ENCODE measurements around the gene DDR2. TPM values are rescaled to one million over a fixed set of nuclear protein-coding genes. Genes with fewer than 3 reads are reported as not detected.
"Not testable (repeated sequence)": the region's sequence is repeated elsewhere in the genome, so short reads cannot be mapped to it uniquely, and the experiment has no call there.

Gene DDR2
- total RNA-seq: under 1 TPM; 0.21 to 0.23 TPM

GRCh38 chr1:162632217-162632666 lies at the start of gene DDR2:
TSS of gene DDR2 (plus strand) at chr1:162632464. CDS start at chr1:162719064, 86,600 bp downstream.
- Mint-ChIP-seq H3K4me1 (no peaks in the 10 kb centered on the region), H3K27me3 (peaks cover 2% of the 10 kb centered on the region), H3K36me3 (ENCODE audit: low read depth) (no peaks in the 10 kb centered on the region), H3K4me3 (no peak within 1 kb of the TSS), H3K27ac (no peak within 1 kb of the TSS), H3K9me3 (ENCODE audit: low read depth) (no peaks in the 10 kb centered on the region)
- CTCF ChIA-PET: no interaction called here
- DNase-seq (no peak), ATAC-seq (no peak)
- POLR2A ChIA-PET: no interaction called here
- intact Hi-C loops (cut with DNase I, micrococcal nuclease): no loop called here

GRCh38 chr1:162582901-162583300 lies 49.4 kb upstream of the DDR2 start:
- CTCF ChIA-PET: interaction anchor here (0.7 kb wide), 1 partner anchor 12 kb away, joined by 5 read pairs; no protein-coding TSS in a partner anchor
- ATAC-seq; H3K9me3 Mint-ChIP-seq (ENCODE audit: low read depth); H3K27ac Mint-ChIP-seq; H3K4me3 Mint-ChIP-seq; POLR2A ChIA-PET; H3K27me3 Mint-ChIP-seq; H3K4me1 Mint-ChIP-seq; intact Hi-C loops (cut with DNase I, micrococcal nuclease); DNase-seq: not testable (repeated sequence)
- peaks cover 27% of the 10 kb centered on the region for H3K36me3 Mint-ChIP-seq (ENCODE audit: low read depth)

GRCh38 chr1:162585101-162585500 lies 47.2 kb upstream of the DDR2 start:
- CTCF ChIA-PET; POLR2A ChIA-PET; H3K9me3 Mint-ChIP-seq (ENCODE audit: low read depth); H3K27ac Mint-ChIP-seq; H3K4me1 Mint-ChIP-seq; H3K27me3 Mint-ChIP-seq; DNase-seq; H3K4me3 Mint-ChIP-seq; intact Hi-C loops (cut with DNase I, micrococcal nuclease); ATAC-seq: not testable (repeated sequence)
- H3K36me3 Mint-ChIP-seq (ENCODE audit: low read depth): peaks cover 32% of the 10 kb centered on the region

GRCh38 chr1:162587347-162587746 lies 44.9 kb upstream of the DDR2 start:
- DNase-seq (no peak), ATAC-seq (no peak)
- ChIA-PET POLR2A (no interaction called here), CTCF (no interaction called here)
- peaks cover 29% of the 10 kb centered on the region for H3K36me3 Mint-ChIP-seq (ENCODE audit: low read depth)
- H3K27ac Mint-ChIP-seq: no peak overlapping the region
- no peak overlapping the region for H3K4me3 Mint-ChIP-seq
- H3K4me1 Mint-ChIP-seq: no peaks in the 10 kb centered on the region
- H3K9me3 Mint-ChIP-seq (ENCODE audit: low read depth): no peaks in the 10 kb centered on the region
- no peaks in the 10 kb centered on the region for H3K27me3 Mint-ChIP-seq
- intact Hi-C loops (cut with DNase I, micrococcal nuclease): no loop called here

GRCh38 chr1:162587761-162588260 lies 44.5 kb upstream of the DDR2 start:
- Mint-ChIP-seq H3K4me3 (no peak overlapping the region), H3K9me3 (ENCODE audit: low read depth) (no peaks in the 10 kb centered on the region), H3K27me3 (no peaks in the 10 kb centered on the region), H3K27ac (no peak overlapping the region), H3K36me3 (ENCODE audit: low read depth) (peaks cover 32% of the 10 kb centered on the region), H3K4me1 (no peaks in the 10 kb centered on the region)
- intact Hi-C loops (cut with DNase I, micrococcal nuclease): no loop called here
- POLR2A ChIA-PET: no interaction called here
- CTCF ChIA-PET: no interaction called here
- DNase-seq: no peak
- no peak for ATAC-seq

- ATAC-seq: no peak
- Mint-ChIP-seq H3K27me3 (no peaks in the 10 kb centered on the region), H3K4me1 (no peaks in the 10 kb centered on the region)
Observed at GRCh38 chr1:162590101-162590500, 42.2 kb upstream of the DDR2 start.

GRCh38 chr1:162590686-162591085 lies 41.6 kb upstream of the DDR2 start:
- H3K27ac Mint-ChIP-seq: no peak overlapping the region
- H3K4me1 Mint-ChIP-seq: no peaks in the 10 kb centered on the region
- ChIA-PET POLR2A (interaction anchor here (0.7 kb wide), 1 partner anchor 18 kb away, joined by 5 read pairs; no protein-coding TSS in a partner anchor), CTCF (interaction anchor here (0.5 to 0.7 kb wide), 2 partner anchors 19 to 24 kb away, joined by 3 to 4 read pairs; no protein-coding TSS in a partner anchor)
- no peaks in the 10 kb centered on the region for H3K27me3 Mint-ChIP-seq
- H3K4me3 Mint-ChIP-seq: no peak overlapping the region
- H3K9me3 Mint-ChIP-seq (ENCODE audit: low read depth): no peaks in the 10 kb centered on the region
- peaks cover 38% of the 10 kb centered on the region for H3K36me3 Mint-ChIP-seq (ENCODE audit: low read depth)
- DNase-seq (no peak), ATAC-seq (no peak)
- intact Hi-C loops (cut with DNase I, micrococcal nuclease): no loop called here

More at GRCh38 chr1:162590101-162590500, 42.2 kb upstream of the DDR2 start:
- H3K27ac Mint-ChIP-seq: no peak overlapping the region
- H3K4me3 Mint-ChIP-seq: no peak overlapping the region
- no peaks in the 10 kb centered on the region for H3K9me3 Mint-ChIP-seq (ENCODE audit: low read depth)
- no peak for DNase-seq
- intact Hi-C loops (cut with DNase I, micrococcal nuclease): no loop called here
- ChIA-PET POLR2A (interaction anchor here (0.7 kb wide), 1 partner anchor 18 kb away, joined by 5 read pairs; no protein-coding TSS in a partner anchor), CTCF (no interaction called here)
- peaks cover 36% of the 10 kb centered on the region for H3K36me3 Mint-ChIP-seq (ENCODE audit: low read depth)

GRCh38 chr1:162596514-162597170 lies 35.6 kb upstream of the DDR2 start:
- intact Hi-C loops (cut with DNase I, micrococcal nuclease): no loop called here
- Mint-ChIP-seq H3K4me3 (no peak overlapping the region), H3K9me3 (ENCODE audit: low read depth) (no peaks in the 10 kb centered on the region), H3K27me3 (no peaks in the 10 kb centered on the region), H3K36me3 (ENCODE audit: low read depth) (peaks cover 37% of the 10 kb centered on the region), H3K27ac (no peak overlapping the region), H3K4me1 (no peaks in the 10 kb centered on the region)
- CTCF ChIA-PET: interaction anchor here (0.9 to 1.2 kb wide), 2 partner anchors 16 to 30 kb away, joined by 3 to 4 read pairs; no protein-coding TSS in a partner anchor
- ATAC-seq (no peak), DNase-seq (no peak)
- POLR2A ChIA-PET: no interaction called here

- ATAC-seq (no peak), DNase-seq (no peak)
- H3K4me1 Mint-ChIP-seq: no peaks in the 10 kb centered on the region
- POLR2A ChIA-PET: no interaction called here
- no peaks in the 10 kb centered on the region for H3K9me3 Mint-ChIP-seq (ENCODE audit: low read depth)
- intact Hi-C loops (cut with DNase I, micrococcal nuclease): no loop called here
- H3K27me3 Mint-ChIP-seq: no peaks in the 10 kb centered on the region
- H3K27ac Mint-ChIP-seq: no peak overlapping the region
- CTCF ChIA-PET: interaction anchor here (0.7 to 1.3 kb wide), 3 partner anchors 14 to 907 kb away, joined by 3 to 4 read pairs (median 4); no protein-coding TSS in a partner anchor
- peaks cover 31% of the 10 kb centered on the region for H3K36me3 Mint-ChIP-seq (ENCODE audit: low read depth)
- no peak overlapping the region for H3K4me3 Mint-ChIP-seq
Observed at GRCh38 chr1:162599451-162599850, 32.8 kb upstream of the DDR2 start.

GRCh38 chr1:162603117-162603516 lies 29.1 kb upstream of the DDR2 start:
- H3K27me3 Mint-ChIP-seq; DNase-seq; ATAC-seq; H3K27ac Mint-ChIP-seq; CTCF ChIA-PET; POLR2A ChIA-PET; H3K4me3 Mint-ChIP-seq; H3K9me3 Mint-ChIP-seq (ENCODE audit: low read depth); H3K4me1 Mint-ChIP-seq; intact Hi-C loops (cut with DNase I, micrococcal nuclease): not testable (repeated sequence)
- peaks cover 26% of the 10 kb centered on the region for H3K36me3 Mint-ChIP-seq (ENCODE audit: low read depth)

GRCh38 chr1:162605225-162605927 lies 26.9 kb upstream of the DDR2 start:
- no peak for ATAC-seq
- Mint-ChIP-seq H3K9me3 (ENCODE audit: low read depth) (no peaks in the 10 kb centered on the region), H3K27ac (no peak overlapping the region), H3K27me3 (no peaks in the 10 kb centered on the region), H3K4me1 (no peaks in the 10 kb centered on the region), H3K36me3 (ENCODE audit: low read depth) (peaks cover 20% of the 10 kb centered on the region), H3K4me3 (no peak overlapping the region)
- intact Hi-C loops (cut with DNase I, micrococcal nuclease): no loop called here
- POLR2A ChIA-PET: no interaction called here
- DNase-seq: no peak
- CTCF ChIA-PET: interaction anchor here (0.6 to 0.7 kb wide), 2 partner anchors 36 to 557 kb away, joined by 4 read pairs; no protein-coding TSS in a partner anchor

GRCh38 chr1:162609306-162609705 lies 23.0 kb upstream of the DDR2 start:
- no peak for ATAC-seq

More at GRCh38 chr1:162609306-162609705, 23.0 kb upstream of the DDR2 start:
- intact Hi-C loops (cut with DNase I, micrococcal nuclease): no loop called here
- ChIA-PET POLR2A (no interaction called here), CTCF (no interaction called here)
- no peaks in the 10 kb centered on the region for H3K9me3 Mint-ChIP-seq (ENCODE audit: low read depth)
- H3K27me3 Mint-ChIP-seq: no peaks in the 10 kb centered on the region
- no peaks in the 10 kb centered on the region for H3K4me1 Mint-ChIP-seq
- peaks cover 8% of the 10 kb centered on the region for H3K36me3 Mint-ChIP-seq (ENCODE audit: low read depth)
- no peak overlapping the region for H3K27ac Mint-ChIP-seq
- no peak for DNase-seq
- H3K4me3 Mint-ChIP-seq: no peak overlapping the region

All from activated CD4-positive, alpha-beta T cell treated with anti-CD3 and anti-CD28 coated beads for 36 hours (primary cell).